ENCODE data around the gene CHST8. TPM values are rescaled to one million over a fixed set of nuclear protein-coding genes. Genes with fewer than 3 reads are reported as not detected.

Gene CHST8
- total and polyA plus RNA-seq, 4 donors = 0.05 to 0.07 TPM; not detected in 2

- WGBS = 48% methylated on average over 7 of the region's 7 CpGs
- no peak overlapping the region for H3K27ac ChIP-seq (ENCODE audit: low read depth in 1 of 2, low read length in 2 of 2)
- no peaks in the 10 kb centered on the region for H3K4me1 ChIP-seq (ENCODE audit: control insufficient read depth in 4 of 4, insufficient read depth in 4 of 4, low read length in 3 of 4)
These were observed 53.9 kb downstream of the CHST8 start for GRCh38 chr19:33675501-33676124.

More at GRCh38 chr19:33675501-33676124, 53.9 kb downstream of the CHST8 start:
- Histone ChIP-seq H3K9ac (ENCODE audit: low read depth in 1 of 2, low read length in 2 of 2) (no peak overlapping the region), H3K9me3 (ENCODE audit: control insufficient read depth in 4 of 4, low read length in 3 of 4) (no peaks in the 10 kb centered on the region), H3K27me3 (ENCODE audit: control insufficient read depth in 4 of 4, insufficient read depth in 4 of 4, low read length in 3 of 4) (peaks cover 0 to 18% (median 2%) of the 10 kb centered on the region in 4 donors), H3K36me3 (ENCODE audit: control insufficient read depth in 4 of 4, insufficient read depth in 3 of 4, low read depth in 1 of 4, low read length in 3 of 4) (no peaks in the 10 kb centered on the region), H3K4me3 (ENCODE audit: low read depth in 1 of 3, low read length in 3 of 3) (no peak overlapping the region)
- TF ChIP-seq JUND (IDR thresholded peaks at IDR 0.05) (no peak), EGR1 (IDR thresholded peaks at IDR 0.05; ENCODE audit: low read depth in 2 of 2) (no peak), RXRA (IDR thresholded peaks at IDR 0.05) (no peak), RAD21 (IDR thresholded peaks at IDR 0.05) (no peak), TAF1 (conservative IDR thresholded peaks at IDR 0.05) (no peak), ZBTB33 (IDR thresholded peaks at IDR 0.05) (no peak), MAX (IDR thresholded peaks at IDR 0.05) (no peak), REST (IDR thresholded peaks at IDR 0.05) (no peak), HNF4G (IDR thresholded peaks at IDR 0.05) (no peak), CTCF (IDR thresholded peaks at IDR 0.05; ENCODE audit: low read depth, low read length, missing input control) (no peak), ATF3 (IDR thresholded peaks at IDR 0.05) (no peak), GABPA (IDR thresholded peaks at IDR 0.05 in 1 of 2, conservative IDR thresholded peaks at IDR 0.05 in 1 of 2) (no peak), YY1 (IDR thresholded peaks at IDR 0.05) (no peak), NR2F2 (IDR thresholded peaks at IDR 0.05) (no peak), HNF4A (conservative IDR thresholded peaks at IDR 0.05) (no peak), SP1 (IDR thresholded peaks at IDR 0.05) (no peak), FOXA2 (IDR thresholded peaks at IDR 0.05) (no peak), FOXA1 (IDR thresholded peaks at IDR 0.05) (no peak)
- DNase-seq (ENCODE audit: low spot score) = no peak
